Ecto neural progenitor cell (in vitro differentiated cells): ENCODE measurements around the gene APOL3.
"Not testable (repeated sequence)": the region's sequence is repeated elsewhere in the genome, so short reads cannot be mapped to it uniquely, and the experiment has no call there.

Source experiments
- DNase-seq: peaks from one replicate; pipeline ENCODE4 v3.0.0-alpha.2; 2018; ENCODE audit warnings: low spot score

Gene APOL3

DNA sequence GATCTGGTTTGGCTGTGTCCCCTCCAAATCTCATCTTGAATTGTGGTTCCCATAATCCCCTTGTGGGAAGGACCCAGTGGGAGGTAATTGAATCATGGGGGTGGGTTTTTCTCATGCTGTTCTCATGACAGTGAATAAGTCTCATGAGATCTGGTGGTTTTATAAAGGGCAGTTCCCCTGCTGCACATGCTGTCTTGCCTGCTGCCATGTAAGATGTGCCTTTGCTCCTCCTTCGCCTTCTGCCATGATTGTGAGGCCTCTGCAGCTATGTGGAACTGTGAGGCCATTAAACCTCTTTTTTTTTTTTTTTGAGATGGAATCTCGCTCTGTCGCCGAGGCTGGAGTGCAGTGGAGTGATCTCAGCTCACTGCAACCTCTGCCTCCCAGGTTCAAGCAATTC is 59.6 kb downstream of the APOL3 start:
- DNase-seq = not testable (repeated sequence)

- DNase-seq = no peak
These were observed 60.3 kb downstream of the APOL3 start for GRCh38 chr22:36100134-36100824.

GRCh38 chr22:36099561-36099960 is 61.0 kb downstream of the APOL3 start:
- DNase-seq = not testable (repeated sequence)

GRCh38 chr22:36097880-36098279 is 62.7 kb downstream of the APOL3 start:
- no peak for DNase-seq

- not testable (repeated sequence) for DNase-seq
These were observed 69.8 kb downstream of the APOL3 start for GRCh38 chr22:36090772-36091171.
